IMR-90 (cell line): ENCODE results near the gene RAB3C. TPM values are rescaled to one million over a fixed set of nuclear protein-coding genes. Genes with fewer than 3 reads are reported as not detected.

Experiments used
- ATAC-seq: fragments of 200-7000 bp; cut with Tn5 transposase; 2 replicates; pipeline ENCODE4 v1.9.1; 2020; ENCODE audit warnings: low read depth, mild to moderate bottlenecking, moderate library complexity
- BruUV-seq: library from RNA; stranded (reverse); fragments of 400-500 nt; replicated peaks from 2 replicates; lab custom pipeline; 2021; lab: Mats Ljungman, UMichigan
- CTCF ChIA-PET: fragments of 300-600 bp; formaldehyde crosslinking; extraction: SDS; loops from one replicate; lab custom pipeline; 2021; ENCODE audit warnings: antibody characterized with exemption; lab: Yijun Ruan, JAX
- POLR2A ChIA-PET: fragments of 300-600 bp; sonication (Branson Sonifier 250); formaldehyde crosslinking; loops from one replicate; lab custom pipeline; 2022; ENCODE audit warnings: antibody characterized with exemption; ENCODE audit not compliant: unreplicated experiment; lab: Charles Lee
- DNase-seq: peaks from one replicate; pipeline ENCODE4 v3.0.0; 2013
- H2AFZ ChIP-seq: replicated peaks from 2 replicates; pipeline ENCODE3; 2013; ENCODE audit warnings: low read length, mild to moderate bottlenecking; ENCODE audit not compliant: poor library complexity
- H2AK5ac ChIP-seq: 2 replicates; pipeline ENCODE4 v1.6.1; 2013; ENCODE audit warnings: low read depth, low read length, inconsistent platforms
- H2AK9ac ChIP-seq: replicated peaks from 2 replicates; pipeline ENCODE3; 2013; ENCODE audit warnings: mild to moderate bottlenecking, low read depth, low read length, moderate library complexity; ENCODE audit not compliant: poor library complexity
- H2BK120ac ChIP-seq: 2 replicates; pipeline ENCODE4 v1.6.1; 2013; ENCODE audit warnings: low read depth, low read length, inconsistent platforms
- H2BK15ac ChIP-seq: 3 replicates; pipeline ENCODE4 v1.6.1; 2013; ENCODE audit warnings: low read depth, low read length, inconsistent platforms
- H2BK20ac ChIP-seq: 2 replicates; pipeline ENCODE4 v1.6.1; 2013; ENCODE audit warnings: low read depth, mild to moderate bottlenecking, inconsistent platforms, low read length, moderate library complexity
- H2BK5ac ChIP-seq: 2 replicates; pipeline ENCODE4 v1.6.1; 2013; ENCODE audit warnings: mild to moderate bottlenecking, low read depth, low read length, inconsistent platforms; ENCODE audit not compliant: poor library complexity, severe bottlenecking
- H3K14ac ChIP-seq: replicated peaks from 2 replicates; pipeline ENCODE4 v1.6.1; 2013; ENCODE audit warnings: low read depth, low read length, inconsistent platforms
- H3K18ac ChIP-seq: 2 replicates; pipeline ENCODE4 v1.6.1; 2013; ENCODE audit warnings: low read depth, low read length, control low read depth
- H3K23ac ChIP-seq: 2 replicates; pipeline ENCODE4 v1.6.1; 2013; ENCODE audit warnings: low read depth, low read length, inconsistent platforms
- H3K27ac ChIP-seq: 2 replicates; pipeline ENCODE4 v1.5.1; 2013; ENCODE audit warnings: mild to moderate bottlenecking, control low read depth, low read length; ENCODE audit not compliant: insufficient read depth
- H3K27me3 ChIP-seq: 2 replicates; pipeline ENCODE4 v1.6.1; 2013; ENCODE audit warnings: low read length; ENCODE audit not compliant: control insufficient read depth, insufficient read depth
- H3K36me3 ChIP-seq: 2 replicates; pipeline ENCODE4 v1.6.1; 2013; ENCODE audit warnings: low read length, mixed read lengths; ENCODE audit not compliant: control insufficient read depth, insufficient read depth
- H3K4ac ChIP-seq: 2 replicates; pipeline ENCODE4 v1.6.1; 2013; ENCODE audit warnings: low read depth, low read length, inconsistent platforms
- H3K4me1 ChIP-seq: 2 replicates; pipeline ENCODE4 v1.6.1; 2013; ENCODE audit warnings: low read length, mixed read lengths; ENCODE audit not compliant: control insufficient read depth, insufficient read depth
- H3K4me2 ChIP-seq: 2 replicates; pipeline ENCODE4 v1.6.1; 2013; ENCODE audit warnings: low read depth, mild to moderate bottlenecking, control low read depth, low read length, moderate library complexity
- H3K4me3 ChIP-seq: 2 replicates; pipeline ENCODE4 v1.5.1; 2013; ENCODE audit warnings: low read depth, mild to moderate bottlenecking, control low read depth, low read length, moderate library complexity; ENCODE audit not compliant: insufficient read depth
- H3K56ac ChIP-seq: 2 replicates; pipeline ENCODE4 v1.6.1; 2013; ENCODE audit warnings: low read length, inconsistent platforms; ENCODE audit not compliant: insufficient read depth; ENCODE audit errors: extremely low read depth
- H3K79me1 ChIP-seq, 2 experiments: 2 replicates each; pipeline ENCODE4 v1.6.1; 2013; ENCODE audit warnings: low read length in 2 of 2, inconsistent platforms in 1 of 2, low read depth in 1 of 2
- H3K9ac ChIP-seq: 2 replicates; pipeline ENCODE4 v1.6.1; 2013; ENCODE audit warnings: low read depth, low read length, control low read depth
- H3K9me1 ChIP-seq: 2 replicates; pipeline ENCODE4 v1.6.1; 2013; ENCODE audit warnings: low read length, inconsistent platforms; ENCODE audit not compliant: insufficient read depth
- H3K9me3 ChIP-seq: 2 replicates; pipeline ENCODE4 v1.6.1; 2013; ENCODE audit warnings: low read length; ENCODE audit not compliant: control insufficient read depth, insufficient read depth
- H4K20me1 ChIP-seq: 2 replicates; pipeline ENCODE4 v1.6.1; 2013; ENCODE audit warnings: low read length, inconsistent platforms; ENCODE audit not compliant: insufficient read depth
- H4K5ac ChIP-seq: 2 replicates; pipeline ENCODE4 v1.6.1; 2013; ENCODE audit warnings: mild to moderate bottlenecking, low read depth, low read length, control low read depth
- H4K8ac ChIP-seq, 2 experiments: 2 replicates each; pipeline ENCODE4 v1.6.1; 2013; ENCODE audit warnings: low read depth in 2 of 2, low read length in 2 of 2, control low read depth in 1 of 2, inconsistent platforms in 1 of 2
- H4K91ac ChIP-seq: 2 replicates; pipeline ENCODE4 v1.6.1; 2013; ENCODE audit warnings: low read depth, low read length, inconsistent platforms; ENCODE audit not compliant: insufficient read depth
- BHLHE40 ChIP-seq: fragments of 150-350 bp; IDR thresholded peaks from 2 replicates; pipeline ENCODE4 v1.6.1; 2016; ENCODE audit warnings: mild to moderate bottlenecking, low read depth, low read length
- CEBPB ChIP-seq: IDR thresholded peaks from 2 replicates; pipeline ENCODE4 v1.6.1; 2012; ENCODE audit warnings: low read depth, low read length, improper control_type of control experiment
- CHD1 ChIP-seq: IDR thresholded peaks from 2 replicates; pipeline ENCODE4 v1.6.1; 2012; ENCODE audit warnings: low read depth, low read length, improper control_type of control experiment
- FOS ChIP-seq: fragments of 150-350 bp; IDR thresholded peaks from 2 replicates; pipeline ENCODE4 v1.6.1; 2016; ENCODE audit warnings: low read depth, low read length
- MAFK ChIP-seq: IDR thresholded peaks from 2 replicates; pipeline ENCODE4 v1.6.1; 2012; ENCODE audit warnings: low read depth, low read length, improper control_type of control experiment
- MAZ ChIP-seq: IDR thresholded peaks from 2 replicates; pipeline ENCODE4 v1.6.1; 2012; ENCODE audit warnings: low read depth, mild to moderate bottlenecking, low read length, improper control_type of control experiment, moderate library complexity, borderline replicate concordance
- MXI1 ChIP-seq: IDR thresholded peaks from 2 replicates; pipeline ENCODE4 v1.6.1; 2012; ENCODE audit warnings: low read depth, mild to moderate bottlenecking, low read length, moderate library complexity, borderline replicate concordance
- NFE2L2 ChIP-seq: fragments of 150-350 bp; IDR thresholded peaks from 2 replicates; pipeline ENCODE4 v1.6.1; 2016; ENCODE audit warnings: low read depth, mild to moderate bottlenecking, low read length
- POLR2A ChIP-seq: IDR thresholded peaks from 2 replicates; pipeline ENCODE4 v1.6.1; 2012; ENCODE audit warnings: mild to moderate bottlenecking, low read depth, low read length
- RAD21 ChIP-seq: IDR thresholded peaks from 2 replicates; pipeline ENCODE4 v1.6.1; 2012; ENCODE audit warnings: low read length, improper control_type of control experiment
- RCOR1 ChIP-seq: IDR thresholded peaks from 2 replicates; pipeline ENCODE4 v1.6.1; 2012; ENCODE audit warnings: mild to moderate bottlenecking, low read length, improper control_type of control experiment; ENCODE audit not compliant: insufficient replicate concordance
- RFX5 ChIP-seq: IDR thresholded peaks from 2 replicates; pipeline ENCODE4 v1.8.0; 2012; ENCODE audit warnings: low read depth, mild to moderate bottlenecking, low read length, moderate library complexity
- SMC3 ChIP-seq: fragments of 150-350 bp; IDR thresholded peaks from 2 replicates; pipeline ENCODE4 v1.6.1; 2016; ENCODE audit warnings: low read depth, mild to moderate bottlenecking, antibody characterized with exemption, low read length, moderate library complexity
- whole genome bisulfite sequencing, 2 experiments: methylation state at CpG; one replicate each; pipeline versions ENCODE4 v1.1.5 to v1.1.7; 2013; ENCODE audit warnings: missing lambda C conversion rate in 2 of 2; ENCODE audit not compliant: insufficient read length in 1 of 2; ENCODE audit errors: extremely low coverage in 2 of 2; 5-methylcytosine and 5-hydroxymethylcytosine counted together
- dilution Hi-C: fragments of 300-500 bp; cut with HindIII; formaldehyde crosslinking; loops from one replicate; pipeline ENCODE4 v1.14.3; 2018; ENCODE audit warnings: low sequenced_read_pairs; ENCODE audit not compliant: unreplicated experiment
- in situ Hi-C: fragments of 300-500 bp; cut with MboI; formaldehyde crosslinking; loops from 3 replicates; pipeline ENCODE4 v1.14.3; 2019; ENCODE audit warnings: low sequenced_read_pairs, inconsistent platforms, mixed read lengths
- intact Hi-C: fragments of 100-400 bp; cut with micrococcal nuclease; formaldehyde crosslinking; loops from 2 replicates; pipeline ENCODE4 v1.10.0; 2022
- polyA plus RNA-seq, 3 experiments: library from polyadenylated mRNA; depleted of rRNA; stranded (reverse); fragments of >200 nt; gene quantifications; 2 replicates each; pipeline ENCODE4 v1.2.3, GENCODE V29; 2012; ENCODE audit warnings: low replicate concordance in 1 of 3
- total RNA-seq: library from RNA; depleted of rRNA; stranded (reverse); fragments of >200 nt; gene quantifications from 2 replicates; pipeline ENCODE4 v1.2.3, GENCODE V29; 2012
- TF ChIP-seq, protein P1 (sequence below): conservative IDR thresholded peaks from 2 replicates; pipeline ENCODE4 v1.5.1; 2012; ENCODE audit warnings: mild to moderate bottlenecking, low read depth, low read length, improper control_type of control experiment
- TF ChIP-seq, protein P2 (sequence below): fragments of 150-350 bp; IDR thresholded peaks from 2 replicates; pipeline ENCODE4 v1.6.1; 2016; ENCODE audit warnings: low read depth, mild to moderate bottlenecking, low read length, moderate library complexity, borderline replicate concordance
- TF ChIP-seq, protein P3 (sequence below): fragments of 150-350 bp; IDR thresholded peaks from 2 replicates; pipeline ENCODE4 v1.6.1; 2017; ENCODE audit warnings: mild to moderate bottlenecking, antibody characterized with exemption, low read length, low read depth

The RAB3C gene
- total and polyA plus RNA-seq, 2 of the 4 experiments (the other 2 are of a cell fraction): not detected

DNA sequence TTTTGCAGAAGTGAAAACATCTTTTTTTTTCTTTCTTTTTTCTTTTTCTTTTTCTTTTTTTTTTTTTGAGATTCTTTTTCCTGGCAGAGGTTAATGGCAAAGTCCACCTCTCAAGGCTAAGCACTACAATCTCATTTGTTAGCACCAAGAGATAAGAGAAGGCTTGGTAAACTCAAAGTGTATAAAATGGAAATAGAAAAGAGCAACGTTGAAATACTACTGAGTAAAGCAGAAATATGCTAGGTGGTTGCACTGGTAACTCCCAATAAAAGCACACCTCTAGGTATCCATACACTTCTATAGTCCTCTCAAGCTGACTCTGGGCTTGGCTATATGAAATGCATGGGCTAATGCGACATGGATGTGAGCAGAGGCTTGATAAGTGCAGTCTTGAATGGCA is 188.9 kb downstream of the RAB3C start:
- Histone ChIP-seq H3K4me1 (no peaks in the 10 kb centered on the region), H3K14ac (no peak overlapping the region), H2AK5ac (no peak overlapping the region), H2BK120ac (no peak overlapping the region), H3K27ac (no peak overlapping the region), H3K9me1 (no peaks in the 10 kb centered on the region), H3K4me3 (no peak overlapping the region), H3K79me1 (no peaks in the 10 kb centered on the region), H2AFZ (no peak overlapping the region), H4K91ac (no peak overlapping the region), H3K4me2 (no peak overlapping the region), H3K36me3 (no peaks in the 10 kb centered on the region), H2BK15ac (no peak overlapping the region), H3K27me3 (no peaks in the 10 kb centered on the region; the same call in 1 of the 2 replicates), H4K20me1 (no peaks in the 10 kb centered on the region), H4K5ac (no peak overlapping the region), H4K8ac (no peak overlapping the region), H2BK20ac (no peak overlapping the region), H3K23ac (no peak overlapping the region), H3K18ac (no peak overlapping the region), H2AK9ac (no peak overlapping the region), H3K9ac (no peak overlapping the region), H3K56ac (no peak overlapping the region), H3K4ac (no peak overlapping the region), H3K9me3 (no peaks in the 10 kb centered on the region), H2BK5ac (no peak overlapping the region)
- no peak for DNase-seq
- TF ChIP-seq MXI1 (no peak), RAD21 (no peak), CHD1 (no peak), RFX5 (no peak), MAFK (no peak), NFE2L2 (no peak), SMC3 (no peak), MAZ (no peak), BHLHE40 (no peak), CEBPB (no peak), POLR2A (no peak), RCOR1 (no peak), FOS (no peak)
- TF ChIP-seq, protein P1, sequence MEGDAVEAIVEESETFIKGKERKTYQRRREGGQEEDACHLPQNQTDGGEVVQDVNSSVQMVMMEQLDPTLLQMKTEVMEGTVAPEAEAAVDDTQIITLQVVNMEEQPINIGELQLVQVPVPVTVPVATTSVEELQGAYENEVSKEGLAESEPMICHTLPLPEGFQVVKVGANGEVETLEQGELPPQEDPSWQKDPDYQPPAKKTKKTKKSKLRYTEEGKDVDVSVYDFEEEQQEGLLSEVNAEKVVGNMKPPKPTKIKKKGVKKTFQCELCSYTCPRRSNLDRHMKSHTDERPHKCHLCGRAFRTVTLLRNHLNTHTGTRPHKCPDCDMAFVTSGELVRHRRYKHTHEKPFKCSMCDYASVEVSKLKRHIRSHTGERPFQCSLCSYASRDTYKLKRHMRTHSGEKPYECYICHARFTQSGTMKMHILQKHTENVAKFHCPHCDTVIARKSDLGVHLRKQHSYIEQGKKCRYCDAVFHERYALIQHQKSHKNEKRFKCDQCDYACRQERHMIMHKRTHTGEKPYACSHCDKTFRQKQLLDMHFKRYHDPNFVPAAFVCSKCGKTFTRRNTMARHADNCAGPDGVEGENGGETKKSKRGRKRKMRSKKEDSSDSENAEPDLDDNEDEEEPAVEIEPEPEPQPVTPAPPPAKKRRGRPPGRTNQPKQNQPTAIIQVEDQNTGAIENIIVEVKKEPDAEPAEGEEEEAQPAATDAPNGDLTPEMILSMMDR: no peak
- TF ChIP-seq, protein P2, sequence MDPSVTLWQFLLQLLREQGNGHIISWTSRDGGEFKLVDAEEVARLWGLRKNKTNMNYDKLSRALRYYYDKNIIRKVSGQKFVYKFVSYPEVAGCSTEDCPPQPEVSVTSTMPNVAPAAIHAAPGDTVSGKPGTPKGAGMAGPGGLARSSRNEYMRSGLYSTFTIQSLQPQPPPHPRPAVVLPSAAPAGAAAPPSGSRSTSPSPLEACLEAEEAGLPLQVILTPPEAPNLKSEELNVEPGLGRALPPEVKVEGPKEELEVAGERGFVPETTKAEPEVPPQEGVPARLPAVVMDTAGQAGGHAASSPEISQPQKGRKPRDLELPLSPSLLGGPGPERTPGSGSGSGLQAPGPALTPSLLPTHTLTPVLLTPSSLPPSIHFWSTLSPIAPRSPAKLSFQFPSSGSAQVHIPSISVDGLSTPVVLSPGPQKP: no peak
- TF ChIP-seq, protein P3, sequence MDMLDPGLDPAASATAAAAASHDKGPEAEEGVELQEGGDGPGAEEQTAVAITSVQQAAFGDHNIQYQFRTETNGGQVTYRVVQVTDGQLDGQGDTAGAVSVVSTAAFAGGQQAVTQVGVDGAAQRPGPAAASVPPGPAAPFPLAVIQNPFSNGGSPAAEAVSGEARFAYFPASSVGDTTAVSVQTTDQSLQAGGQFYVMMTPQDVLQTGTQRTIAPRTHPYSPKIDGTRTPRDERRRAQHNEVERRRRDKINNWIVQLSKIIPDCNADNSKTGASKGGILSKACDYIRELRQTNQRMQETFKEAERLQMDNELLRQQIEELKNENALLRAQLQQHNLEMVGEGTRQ: no peak
- WGBS, 2 experiments: 29% methylated on average over 1 of the region's 2 CpGs; no CpG with 5 or more reads in 1 of the 2 experiments
- in situ Hi-C loops (no loop called here), dilution Hi-C loops (no loop called here), intact Hi-C loops (loop anchor here (5.0 kb wide), 1 partner anchor 51 kb away; no protein-coding TSS in a partner anchor)
- BruUV-seq: no TSS peak
- no peak for ATAC-seq
- ChIA-PET POLR2A (no interaction called here), CTCF (no interaction called here)
